Right kidney (tissue), 9 donors: ENCODE data around the gene AMER1.
"Not testable (repeated sequence)": the region's sequence is repeated elsewhere in the genome, so short reads cannot be mapped to it uniquely, and the experiment has no call there.

Experiments
- DNase-seq: peaks from one replicate; pipeline ENCODE4 v3.0.0-alpha.2; 2016
- long read RNA-seq, 8 donors: transcript quantifications; one replicate each; lab custom pipeline, GENCODE V29; 2026

The AMER1 gene
- long read RNA-seq, donor 1, full-length matches to known transcripts = 1 of 1 reads
- long read RNA-seq, donor 1, partial matches to known transcripts = 0 of 1 reads
- long read RNA-seq, donor 1, other reads (novel, unspliced or antisense) = 0 of 1 reads
- long read RNA-seq, donor 2, full-length matches to known transcripts = 2 of 2 reads
- long read RNA-seq, donor 2, partial matches to known transcripts = 0 of 2 reads
- long read RNA-seq, donor 2, other reads (novel, unspliced or antisense) = 0 of 2 reads
- long read RNA-seq, donor 3, full-length matches to known transcripts = 2 of 2 reads
- long read RNA-seq, donor 3, partial matches to known transcripts = 0 of 2 reads
- long read RNA-seq, donor 3, other reads (novel, unspliced or antisense) = 0 of 2 reads
- long read RNA-seq, donor 4, full-length matches to known transcripts = 5 of 5 reads
- long read RNA-seq, donor 4, partial matches to known transcripts = 0 of 5 reads
- long read RNA-seq, donor 4, other reads (novel, unspliced or antisense) = 0 of 5 reads
- long read RNA-seq, donor 5 = 0 reads
- long read RNA-seq, donor 6, full-length matches to known transcripts = 5 of 5 reads
- long read RNA-seq, donor 6, partial matches to known transcripts = 0 of 5 reads
- long read RNA-seq, donor 6, other reads (novel, unspliced or antisense) = 0 of 5 reads
- long read RNA-seq, donor 7, full-length matches to known transcripts = 5 of 18 reads
- long read RNA-seq, donor 7, partial matches to known transcripts = 13 of 18 reads
- long read RNA-seq, donor 7, other reads (novel, unspliced or antisense) = 0 of 18 reads
- long read RNA-seq, donor 8, full-length matches to known transcripts = 2 of 2 reads
- long read RNA-seq, donor 8, partial matches to known transcripts = 0 of 2 reads
- long read RNA-seq, donor 8, other reads (novel, unspliced or antisense) = 0 of 2 reads

DNA sequence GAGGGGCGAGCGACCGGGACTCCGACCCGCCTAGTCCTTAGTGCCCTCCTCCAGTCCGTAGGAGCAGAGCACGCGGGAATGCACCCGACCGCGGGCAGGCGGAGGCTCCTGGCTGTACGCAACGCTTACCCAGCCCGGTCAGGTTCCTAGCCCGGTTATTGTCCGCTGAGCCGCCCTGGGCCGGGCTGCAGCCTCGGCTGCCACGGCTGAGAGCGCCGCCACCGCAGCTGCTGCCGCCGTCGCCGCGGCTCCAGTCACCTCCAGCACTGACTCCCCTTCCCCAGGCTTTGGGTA lies at the start of gene AMER1:
AMER1 (minus strand) TSS at position 268 of the 294 bp plus-strand sequence. CDS start 12,422 bp downstream, outside the sequence.
- DNase-seq = no peak

DNA sequence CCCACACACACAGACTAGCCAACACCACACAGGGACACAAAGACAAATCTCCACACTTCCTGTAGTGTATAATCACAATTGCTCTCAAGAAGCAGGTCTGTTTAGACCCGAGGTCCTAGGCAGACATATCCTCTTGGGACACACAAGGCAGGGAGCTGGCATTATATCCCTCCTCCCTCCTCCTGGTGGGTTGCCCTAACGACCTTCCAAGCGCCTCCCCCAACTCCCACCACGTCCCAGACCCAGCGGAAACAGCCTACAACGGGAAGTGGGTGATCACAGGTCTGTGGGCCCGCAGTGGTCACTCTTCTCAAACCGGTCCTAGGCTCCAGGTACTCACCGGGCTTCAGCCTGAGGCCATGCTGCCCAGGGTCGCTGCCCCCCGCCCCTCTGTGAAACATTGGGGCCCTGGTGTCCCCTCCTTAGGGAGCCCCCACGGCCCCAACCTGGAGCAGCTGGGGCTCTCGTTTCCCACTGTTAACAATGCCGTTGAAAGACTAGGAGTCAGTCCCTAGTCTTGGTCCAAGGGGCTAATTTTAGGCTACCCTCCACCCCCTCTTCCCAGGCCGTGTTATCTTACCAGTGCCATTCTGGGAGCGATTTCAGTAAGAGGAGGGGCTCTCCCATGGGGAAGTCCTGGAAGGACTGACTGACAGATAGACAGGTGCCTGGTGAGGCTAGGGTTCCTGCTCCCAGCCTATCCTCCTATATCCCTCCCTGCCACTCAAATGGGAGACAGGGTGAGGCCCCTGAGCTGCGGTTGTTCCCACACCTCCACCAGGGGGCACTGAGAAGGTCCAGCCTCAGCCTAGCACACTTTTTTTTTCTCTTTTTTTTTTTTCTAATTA lies 24.8 kb upstream of the AMER1 start, which contains the start of gene ASB12:
ASB12 (minus strand) TSS at position 485 of the 848 bp plus-strand sequence. CDS start 4,957 bp downstream, outside the sequence.
- no peak for DNase-seq

DNA sequence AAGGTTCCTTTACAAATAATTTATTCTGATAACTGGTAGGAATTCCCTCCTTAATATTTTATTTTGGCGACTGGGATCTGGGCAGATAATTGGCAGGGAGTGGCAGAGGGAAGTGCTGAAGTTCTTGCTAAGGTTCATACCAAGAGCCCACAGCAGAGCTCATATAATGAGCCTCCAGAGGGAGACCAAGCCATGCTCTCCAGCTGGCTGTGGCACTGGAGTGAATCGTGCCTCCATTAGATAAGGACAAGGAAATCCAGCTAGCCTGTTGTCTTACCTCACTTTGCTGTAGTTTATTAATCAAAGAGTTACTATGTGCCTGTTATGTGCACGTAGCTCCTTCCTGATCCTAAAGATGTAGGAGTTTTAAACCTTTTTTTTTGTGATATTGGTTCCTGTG lies 23.6 kb upstream of the AMER1 start:
- DNase-seq = no peak

DNA sequence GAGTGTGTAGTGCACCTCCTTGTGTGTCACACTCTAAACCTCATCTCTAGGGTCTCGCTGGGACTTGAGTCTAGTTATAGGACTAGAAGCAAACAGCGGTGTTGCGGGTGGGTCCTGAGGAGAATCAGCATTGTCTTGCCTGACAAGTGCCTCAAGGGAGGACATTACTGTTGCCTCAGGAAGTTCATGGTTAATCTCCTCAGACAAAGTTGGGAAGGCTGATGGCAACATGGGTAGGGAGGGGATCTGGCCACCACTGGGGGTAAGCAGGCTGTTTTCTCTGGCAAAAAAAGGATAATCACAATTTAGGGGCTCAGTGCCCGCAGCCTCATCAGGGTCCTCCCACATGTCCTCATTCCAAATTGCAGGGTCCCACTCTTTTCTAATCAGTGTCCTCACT lies 12.5 kb upstream of the AMER1 start:
- DNase-seq = no peak

GRCh38 chrX:64213989-64214388 lies 8.5 kb upstream of the AMER1 start:
- not testable (repeated sequence) for DNase-seq

DNA sequence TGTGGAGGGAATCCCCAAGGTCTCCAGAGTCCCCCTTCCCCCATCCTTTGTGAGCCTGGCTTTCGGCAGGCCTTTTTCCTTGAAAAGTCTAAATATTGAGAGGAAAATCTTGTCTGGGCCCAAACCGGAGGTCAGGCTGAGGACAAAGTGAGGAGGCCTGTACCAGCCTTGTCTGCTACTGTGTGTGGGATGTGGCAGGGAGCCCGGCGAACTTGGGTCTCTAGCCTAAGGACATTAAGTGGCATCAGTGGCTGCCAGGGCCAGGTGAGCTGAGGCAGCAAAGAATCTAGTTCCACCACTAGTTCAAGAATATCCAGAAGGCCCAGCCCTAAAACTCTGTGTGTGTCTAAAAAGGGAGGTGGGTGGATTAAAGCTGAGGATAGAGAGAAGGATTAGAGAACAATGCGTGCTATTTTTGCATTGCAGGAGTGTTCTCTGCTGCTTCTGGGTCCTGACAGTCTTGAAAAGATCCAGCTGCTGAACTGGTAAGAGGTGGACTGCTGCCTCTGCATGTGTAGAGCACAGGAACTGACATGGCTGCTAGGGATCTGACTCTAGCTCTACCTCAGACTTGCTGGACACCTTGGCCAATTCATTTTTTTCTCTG lies 1.2 kb upstream of the AMER1 start:
- DNase-seq = no peak

DNA sequence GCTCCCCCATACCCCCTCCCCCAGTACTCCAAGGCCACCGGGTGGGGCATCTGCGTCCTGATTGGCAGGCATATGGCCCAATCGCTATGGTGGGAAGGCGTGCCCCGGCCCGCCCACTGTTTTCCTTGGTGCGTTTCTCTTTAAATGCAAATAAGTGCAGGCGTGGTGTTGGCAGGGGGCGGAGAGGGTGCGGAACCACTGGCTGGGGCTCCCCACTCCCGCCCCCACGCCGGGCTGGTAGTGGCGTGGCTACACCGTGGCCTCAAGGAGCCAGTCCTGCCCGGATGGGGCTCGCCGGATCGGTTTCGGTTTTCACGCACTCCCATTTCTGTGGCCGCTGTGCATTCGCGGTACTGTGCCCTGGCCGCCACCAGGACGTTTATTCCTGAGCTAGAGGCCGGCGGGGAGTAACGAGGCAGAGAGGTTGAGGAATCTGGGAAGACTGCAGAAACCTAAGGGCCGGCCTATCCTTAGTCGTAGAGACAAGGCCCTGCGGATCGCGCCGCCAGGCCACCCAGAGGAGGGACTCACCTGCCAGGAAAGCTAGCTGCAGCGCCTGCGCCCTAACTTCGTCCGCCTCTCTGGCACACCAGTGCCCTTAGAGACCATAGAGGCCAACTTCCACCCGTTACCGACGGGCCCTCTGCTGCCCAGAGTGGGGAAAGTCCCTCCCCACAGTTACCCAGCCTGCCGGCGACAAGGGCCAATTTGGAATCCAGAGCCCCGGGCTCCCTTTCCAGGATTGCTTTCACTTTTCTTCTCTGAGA lies 410 bp upstream of the AMER1 start:
- DNase-seq = peak; percentile 86

- DNase-seq = peak; percentile 65
Observed at GRCh38 chrX:64204701-64205440, 637 bp downstream of the AMER1 start.

DNA sequence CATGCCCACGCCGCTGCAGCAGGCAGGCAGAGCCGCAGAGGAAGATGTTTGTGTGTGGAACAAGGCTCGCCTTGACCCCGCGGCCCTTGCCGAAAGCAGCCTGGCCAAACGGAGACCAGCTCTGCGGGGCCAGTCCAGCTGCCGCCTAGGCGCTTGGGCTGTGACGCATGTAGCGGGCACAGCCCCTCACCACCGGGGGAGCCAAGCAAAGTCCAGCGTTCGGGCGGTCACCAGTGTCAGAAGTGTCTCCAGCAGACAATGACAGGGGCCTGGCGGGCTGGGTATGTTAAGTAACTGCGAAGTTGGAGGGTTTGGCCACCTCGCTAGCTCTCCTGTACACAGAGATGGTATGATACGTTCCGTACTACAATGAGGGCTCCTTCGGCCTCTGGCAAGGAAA lies 1.3 kb downstream of the AMER1 start:
- peak; percentile 28 for DNase-seq

- DNase-seq = no peak
Observed at GRCh38 chrX:64202808-64203325, 2.6 kb downstream of the AMER1 start.

GRCh38 chrX:64198036-64198435 lies 7.5 kb downstream of the AMER1 start:
- DNase-seq = no peak

DNA sequence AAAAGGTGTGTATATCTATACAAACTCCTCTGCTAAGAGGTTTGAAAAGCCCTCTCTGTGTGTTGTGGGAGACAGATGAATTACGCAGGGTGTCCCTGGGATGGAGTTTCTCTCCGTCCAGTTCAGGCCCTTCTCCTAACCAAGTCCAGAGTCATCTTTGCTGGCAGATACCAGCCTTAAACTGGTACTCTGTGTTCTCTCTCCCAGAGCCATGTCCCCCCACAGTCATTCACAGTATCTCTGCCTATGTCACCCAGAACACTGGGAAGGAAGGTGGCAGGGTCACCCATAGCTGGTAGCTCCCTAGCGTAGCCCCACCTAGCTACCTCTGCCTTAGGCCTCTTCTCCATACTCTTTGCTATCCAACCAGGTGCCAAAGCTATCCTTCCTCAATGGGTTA lies 8.9 kb downstream of the AMER1 start:
- DNase-seq = no peak

DNA sequence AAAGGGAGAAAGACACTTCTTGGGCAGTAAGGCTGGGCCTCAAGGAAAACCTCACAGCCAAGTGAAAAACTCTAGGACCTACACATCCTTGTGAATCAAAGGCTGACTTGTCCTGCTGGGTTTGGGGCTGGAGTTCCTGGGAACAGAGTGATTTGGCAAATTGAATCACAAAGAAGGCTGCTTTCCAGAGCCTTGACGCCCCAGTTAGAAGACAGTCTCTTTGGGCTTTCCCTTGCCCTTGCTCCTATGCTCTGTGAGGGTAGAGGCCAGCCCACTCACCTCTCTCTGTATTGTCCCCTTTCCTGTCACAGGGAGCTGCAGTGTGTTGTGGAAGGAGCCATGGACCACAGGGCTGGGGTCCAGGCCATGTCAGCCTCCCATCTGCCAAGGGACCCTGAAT lies 9.6 kb downstream of the AMER1 start:
- no peak for DNase-seq

DNA sequence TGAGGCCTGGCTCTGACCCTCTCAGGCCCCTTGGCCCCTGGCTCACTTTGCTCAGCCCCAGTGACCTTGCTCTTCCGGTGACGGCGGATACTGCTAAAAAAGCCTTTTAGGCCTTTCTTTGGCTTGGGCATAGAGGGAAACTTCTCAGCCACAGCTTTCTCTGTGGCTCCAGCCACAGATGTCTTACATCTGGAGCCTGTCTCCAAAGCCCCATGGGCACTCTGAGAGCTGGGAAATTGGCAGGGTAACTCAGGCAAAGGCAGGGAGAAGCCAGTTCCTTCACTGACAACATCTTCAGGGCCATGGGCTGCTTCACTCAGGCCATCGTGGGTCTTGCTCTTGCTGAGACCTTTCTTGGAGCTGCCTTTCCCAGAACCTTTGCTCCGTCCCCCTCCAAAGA lies 12.8 kb downstream of the AMER1 start:
- DNase-seq = no peak

- no peak for DNase-seq
Observed at GRCh38 chrX:64192040-64192439, 13.5 kb downstream of the AMER1 start.

- DNase-seq = no peak
Observed at GRCh38 chrX:64191281-64192010, 14.1 kb downstream of the AMER1 start.

GRCh38 chrX:64190136-64190740 lies 15.3 kb downstream of the AMER1 start:
- DNase-seq = no peak

- no peak for DNase-seq
Observed at GRCh38 chrX:64188901-64189300, 16.6 kb downstream of the AMER1 start.

DNA sequence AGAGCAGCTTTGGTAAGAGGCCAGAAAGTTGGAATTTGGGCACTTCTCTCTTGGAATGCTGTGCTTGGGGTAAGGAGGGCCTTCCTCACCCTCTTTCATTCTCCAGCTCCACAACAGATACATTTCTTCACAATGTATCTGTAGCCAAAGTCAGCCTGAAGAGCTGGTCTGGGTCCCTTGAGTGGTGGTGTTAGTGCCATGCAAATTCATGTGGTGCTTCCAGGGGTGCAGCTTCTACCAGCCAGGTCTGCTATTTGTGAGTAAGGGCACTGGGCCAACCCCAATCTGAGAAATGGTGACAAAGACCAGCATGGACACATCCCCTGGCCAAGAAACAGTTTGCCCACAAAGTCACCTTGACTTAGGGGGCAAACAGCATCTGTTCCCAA lies 17.8 kb downstream of the AMER1 start:
- DNase-seq = no peak
